MM.1S (cell line): ENCODE data around the gene NDST1.

ENCODE experiments used
- DNase-seq: peaks from one replicate; pipeline ENCODE4 v3.0.0-alpha.2; 2015
- H2AFZ ChIP-seq: fragments of 300-600 bp; sonication (generic); 2 replicates; pipeline ENCODE4 v1.6.0; 2016; ENCODE audit warnings: antibody characterized with exemption, low read length
- H3F3A ChIP-seq: fragments of 300-600 bp; sonication (generic); 2 replicates; pipeline ENCODE4 v1.6.1; 2016; ENCODE audit warnings: mild to moderate bottlenecking, antibody characterized with exemption, low read length, moderate library complexity, mixed read lengths; ENCODE audit not compliant: insufficient read depth
- H3K27ac ChIP-seq: fragments of 300-600 bp; sonication (generic); 2 replicates; pipeline ENCODE4 v1.5.1; 2016; ENCODE audit warnings: mild to moderate bottlenecking, low read length
- H3K27me3 ChIP-seq: fragments of 300-600 bp; sonication (generic); replicated peaks from 2 replicates; pipeline ENCODE4 v1.6.0; 2016; ENCODE audit warnings: low read length; ENCODE audit not compliant: insufficient read depth
- H3K36me3 ChIP-seq: fragments of 300-600 bp; sonication (generic); replicated peaks from 2 replicates; pipeline ENCODE4 v1.6.1; 2016; ENCODE audit warnings: mild to moderate bottlenecking, low read length, mixed read lengths; ENCODE audit not compliant: insufficient read depth
- H3K4me1 ChIP-seq: fragments of 300-600 bp; sonication (generic); 2 replicates; pipeline ENCODE4 v1.6.1; 2016; ENCODE audit warnings: low read length, mixed read lengths
- H3K4me2 ChIP-seq: fragments of 300-600 bp; sonication (generic); 2 replicates; pipeline ENCODE4 v1.6.0; 2016; ENCODE audit warnings: low read depth, low read length
- H3K4me3 ChIP-seq: fragments of 300-600 bp; sonication (generic); 2 replicates; pipeline ENCODE4 v1.5.1; 2016; ENCODE audit warnings: low read length, mixed read lengths
- H3K79me2 ChIP-seq: fragments of 300-600 bp; sonication (generic); 2 replicates; pipeline ENCODE4 v1.6.1; 2016; ENCODE audit warnings: mixed run types, low read length, mixed read lengths
- H3K9ac ChIP-seq: fragments of 300-600 bp; sonication (generic); 2 replicates; pipeline ENCODE4 v1.6.1; 2016; ENCODE audit warnings: low read length, mixed read lengths
- H3K9me2 ChIP-seq: fragments of 300-600 bp; sonication (generic); replicated peaks from 2 replicates; pipeline ENCODE4 v1.6.1; 2016; ENCODE audit warnings: mild to moderate bottlenecking, low read length, mixed read lengths; ENCODE audit not compliant: insufficient read depth
- H3K9me3 ChIP-seq: fragments of 300-600 bp; sonication (generic); replicated peaks from 2 replicates; pipeline ENCODE4 v1.6.1; 2016; ENCODE audit warnings: mild to moderate bottlenecking, low read length, mixed read lengths; ENCODE audit not compliant: insufficient read depth
- H4K20me1 ChIP-seq: fragments of 300-600 bp; sonication (generic); 2 replicates; pipeline ENCODE4 v1.6.1; 2016; ENCODE audit warnings: mild to moderate bottlenecking, low read length, moderate library complexity, mixed read lengths; ENCODE audit not compliant: insufficient read depth
- EZH2 ChIP-seq: fragments of 300-600 bp; sonication (generic); optimal IDR thresholded peaks from 2 replicates; pipeline ENCODE3; 2017; ENCODE audit warnings: low read depth, mild to moderate bottlenecking, antibody characterized with exemption, low read length, mixed read lengths
- EZH2phosphoT487 ChIP-seq: fragments of 300-600 bp; sonication (generic); IDR thresholded peaks from 2 replicates; pipeline ENCODE4 v1.6.1; 2018; ENCODE audit warnings: antibody characterized with exemption, low read length
- TF ChIP-seq, protein P1 (sequence below): fragments of 300-600 bp; sonication (generic); IDR thresholded peaks from 2 replicates; pipeline ENCODE4 v1.5.1; 2016; ENCODE audit warnings: antibody characterized with exemption, low read length, mixed read lengths

Gene NDST1

DNA sequence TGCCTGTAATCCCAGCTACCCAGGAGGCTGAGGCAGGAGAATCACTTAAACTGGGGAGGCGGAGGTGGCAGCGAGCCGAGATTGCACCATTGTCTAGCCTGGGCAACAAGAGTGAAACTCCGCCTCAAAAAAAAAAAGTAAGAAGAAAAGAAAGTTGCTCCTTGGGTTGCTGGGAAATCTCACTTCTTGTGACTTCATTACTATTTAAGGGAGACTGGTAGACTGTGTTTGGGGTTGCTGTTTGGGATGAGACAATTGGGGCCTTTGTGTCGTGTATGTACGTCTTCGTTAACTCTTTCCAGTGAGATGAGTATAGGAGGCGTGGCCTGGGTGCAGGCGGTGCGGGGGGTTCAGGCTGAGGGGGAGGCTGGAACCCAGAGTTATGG lies 11.6 kb downstream of the NDST1 start:
- no peak for DNase-seq
- H3K9me2 ChIP-seq = no peaks in the 10 kb centered on the region
- no peak overlapping the region for H3K9ac ChIP-seq
- H3K4me1 ChIP-seq = no peaks in the 10 kb centered on the region
- no peak overlapping the region for H2AFZ ChIP-seq
- no peaks in the 10 kb centered on the region for H3K36me3 ChIP-seq
- H3K27me3 ChIP-seq = no peaks in the 10 kb centered on the region
- H4K20me1 ChIP-seq = no peaks in the 10 kb centered on the region
- H3K27ac ChIP-seq = no peak overlapping the region
- no peaks in the 10 kb centered on the region for H3K9me3 ChIP-seq
- H3K4me2 ChIP-seq = no peak overlapping the region
- H3K79me2 ChIP-seq = peaks cover 6% of the 10 kb centered on the region
- H3K4me3 ChIP-seq = no peak overlapping the region
- TF ChIP-seq EZH2phosphoT487 (no peak), EZH2 (no peak)
- TF ChIP-seq, protein P1, sequence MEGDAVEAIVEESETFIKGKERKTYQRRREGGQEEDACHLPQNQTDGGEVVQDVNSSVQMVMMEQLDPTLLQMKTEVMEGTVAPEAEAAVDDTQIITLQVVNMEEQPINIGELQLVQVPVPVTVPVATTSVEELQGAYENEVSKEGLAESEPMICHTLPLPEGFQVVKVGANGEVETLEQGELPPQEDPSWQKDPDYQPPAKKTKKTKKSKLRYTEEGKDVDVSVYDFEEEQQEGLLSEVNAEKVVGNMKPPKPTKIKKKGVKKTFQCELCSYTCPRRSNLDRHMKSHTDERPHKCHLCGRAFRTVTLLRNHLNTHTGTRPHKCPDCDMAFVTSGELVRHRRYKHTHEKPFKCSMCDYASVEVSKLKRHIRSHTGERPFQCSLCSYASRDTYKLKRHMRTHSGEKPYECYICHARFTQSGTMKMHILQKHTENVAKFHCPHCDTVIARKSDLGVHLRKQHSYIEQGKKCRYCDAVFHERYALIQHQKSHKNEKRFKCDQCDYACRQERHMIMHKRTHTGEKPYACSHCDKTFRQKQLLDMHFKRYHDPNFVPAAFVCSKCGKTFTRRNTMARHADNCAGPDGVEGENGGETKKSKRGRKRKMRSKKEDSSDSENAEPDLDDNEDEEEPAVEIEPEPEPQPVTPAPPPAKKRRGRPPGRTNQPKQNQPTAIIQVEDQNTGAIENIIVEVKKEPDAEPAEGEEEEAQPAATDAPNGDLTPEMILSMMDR = no peak
- no peaks in the 10 kb centered on the region for H3F3A ChIP-seq

DNA sequence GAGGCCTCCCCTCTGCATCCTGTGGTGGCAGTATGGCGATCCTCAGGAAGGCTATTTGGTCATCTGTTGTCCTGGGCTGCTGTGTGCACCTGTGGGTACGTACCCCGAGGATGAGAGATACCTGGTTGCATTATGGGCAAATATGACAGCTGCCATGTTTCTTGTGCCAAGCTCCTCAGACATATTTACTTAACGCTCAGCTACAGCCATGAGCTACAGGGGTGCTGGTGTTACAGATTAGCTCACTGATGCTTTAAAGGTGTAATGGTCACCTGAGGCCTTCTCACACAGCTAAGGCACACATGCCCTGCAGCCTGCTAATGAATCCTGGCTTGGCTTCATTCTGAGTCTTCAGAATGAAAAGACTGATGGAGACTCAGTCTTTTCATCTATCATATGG lies 12.0 kb downstream of the NDST1 start:
- Histone ChIP-seq H4K20me1 (no peaks in the 10 kb centered on the region), H3K4me2 (no peak overlapping the region), H2AFZ (no peak overlapping the region), H3K27ac (no peak overlapping the region), H3K4me1 (no peaks in the 10 kb centered on the region), H3K9me2 (no peaks in the 10 kb centered on the region), H3F3A (no peaks in the 10 kb centered on the region), H3K27me3 (no peaks in the 10 kb centered on the region), H3K9me3 (no peaks in the 10 kb centered on the region), H3K9ac (no peak overlapping the region), H3K79me2 (peaks cover 3% of the 10 kb centered on the region), H3K36me3 (no peaks in the 10 kb centered on the region), H3K4me3 (no peak overlapping the region)
- no peak for DNase-seq
- TF ChIP-seq, protein P1 = no peak
- TF ChIP-seq EZH2 (no peak), EZH2phosphoT487 (no peak)

DNA sequence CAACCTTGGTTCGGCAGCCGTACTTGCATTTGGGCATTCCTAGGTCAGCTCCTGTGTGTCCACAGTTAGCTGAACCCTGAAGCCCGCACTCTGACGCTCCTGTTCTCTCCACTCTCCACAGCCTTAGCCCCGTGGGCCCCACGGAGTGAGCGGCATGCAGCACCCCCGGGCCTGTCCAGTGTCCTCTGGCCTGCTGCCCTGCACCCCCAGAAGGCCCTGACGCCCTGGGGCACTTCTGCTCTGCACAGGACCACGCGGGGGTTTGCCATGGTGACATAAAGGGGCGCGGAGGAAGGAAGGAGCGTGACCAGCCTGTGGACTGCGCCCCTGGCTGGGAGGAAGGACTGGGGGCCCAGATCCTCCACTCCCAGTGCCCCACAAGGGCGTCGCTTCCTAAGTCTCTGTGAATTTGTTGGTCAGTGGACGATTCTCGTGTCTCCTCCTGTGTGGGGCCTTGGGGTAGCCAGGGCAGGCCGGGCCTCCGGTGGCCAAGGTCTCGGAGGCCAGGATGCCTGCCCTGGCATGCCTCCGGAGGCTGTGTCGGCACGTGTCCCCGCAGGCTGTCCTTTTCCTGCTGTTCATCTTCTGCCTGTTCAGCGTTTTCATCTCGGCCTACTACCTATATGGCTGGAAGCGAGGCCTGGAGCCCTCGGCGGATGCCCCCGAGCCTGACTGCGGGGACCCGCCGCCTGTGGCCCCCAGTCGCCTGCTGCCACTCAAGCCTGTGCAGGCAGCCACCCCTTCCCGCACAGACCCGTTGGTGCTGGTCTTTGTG lies 13.0 kb downstream of the NDST1 start:
- Histone ChIP-seq H3K36me3 (no peaks in the 10 kb centered on the region), H3K27me3 (no peaks in the 10 kb centered on the region), H3K4me3 (no peak overlapping the region), H3K9me3 (no peaks in the 10 kb centered on the region), H3K4me1 (no peaks in the 10 kb centered on the region), H3K27ac (no peak overlapping the region), H3K79me2 (peaks cover 3% of the 10 kb centered on the region), H3F3A (no peaks in the 10 kb centered on the region), H2AFZ (no peak overlapping the region), H3K9me2 (no peaks in the 10 kb centered on the region), H3K9ac (no peak overlapping the region), H3K4me2 (no peak overlapping the region), H4K20me1 (no peaks in the 10 kb centered on the region)
- DNase-seq = no peak
- TF ChIP-seq EZH2phosphoT487 (no peak), EZH2 (no peak)
- TF ChIP-seq, protein P1 = no peak
